Activated CD4-positive, alpha-beta T cell treated with anti-CD3 and anti-CD28 coated beads, Interleukin-2, amount 10 ng/mL, durations not matched to agents 7 days and 5 days (primary cell): ENCODE measurements around the gene CORO2B. TPM values are rescaled to one million over a fixed set of nuclear protein-coding genes. Genes with fewer than 3 reads are reported as not detected.
"Not testable (repeated sequence)": the region's sequence is repeated elsewhere in the genome, so short reads cannot be mapped to it uniquely, and the experiment has no call there.

Experiments used
- CTCF ChIA-PET: fragments of 350-600 bp; sonication (Branson Sonifier 250); formaldehyde crosslinking; loops from one replicate; lab custom pipeline; 2021; ENCODE audit warnings: antibody characterized with exemption; lab: Charles Lee
- POLR2A ChIA-PET: fragments of 350-600 bp; sonication (Branson Sonifier 250); formaldehyde crosslinking; loops from one replicate; lab custom pipeline; 2021; ENCODE audit warnings: antibody characterized with exemption; lab: Charles Lee
- DNase-seq: peaks from one replicate; pipeline ENCODE4 v3.0.0-alpha.2; 2020
- H3K27ac Mint-ChIP-seq: one replicate; pipeline ENCODE4 v1.8.0; 2021; ENCODE audit warnings: mild to moderate bottlenecking, moderate library complexity, mixed read lengths
- H3K27me3 Mint-ChIP-seq: one replicate; pipeline ENCODE4 v1.8.0; 2021; ENCODE audit warnings: mixed read lengths
- H3K36me3 Mint-ChIP-seq: one replicate; pipeline ENCODE4 v1.8.0; 2021; ENCODE audit warnings: low read depth, mixed read lengths
- H3K4me1 Mint-ChIP-seq: one replicate; pipeline ENCODE4 v1.8.0; 2021; ENCODE audit warnings: mixed read lengths
- H3K4me3 Mint-ChIP-seq: one replicate; pipeline ENCODE4 v1.8.0; 2021; ENCODE audit warnings: mild to moderate bottlenecking, moderate library complexity, mixed read lengths
- H3K9me3 Mint-ChIP-seq: one replicate; pipeline ENCODE4 v1.8.0; 2021; ENCODE audit warnings: mixed read lengths
- total RNA-seq, 2 experiments: library from RNA; stranded (reverse); gene quantifications; one replicate each; pipeline ENCODE4 v1.2.3, GENCODE V29; 2021

CORO2B gene
- total RNA-seq, 2 experiments from 2014 or later, result not detected

DNA sequence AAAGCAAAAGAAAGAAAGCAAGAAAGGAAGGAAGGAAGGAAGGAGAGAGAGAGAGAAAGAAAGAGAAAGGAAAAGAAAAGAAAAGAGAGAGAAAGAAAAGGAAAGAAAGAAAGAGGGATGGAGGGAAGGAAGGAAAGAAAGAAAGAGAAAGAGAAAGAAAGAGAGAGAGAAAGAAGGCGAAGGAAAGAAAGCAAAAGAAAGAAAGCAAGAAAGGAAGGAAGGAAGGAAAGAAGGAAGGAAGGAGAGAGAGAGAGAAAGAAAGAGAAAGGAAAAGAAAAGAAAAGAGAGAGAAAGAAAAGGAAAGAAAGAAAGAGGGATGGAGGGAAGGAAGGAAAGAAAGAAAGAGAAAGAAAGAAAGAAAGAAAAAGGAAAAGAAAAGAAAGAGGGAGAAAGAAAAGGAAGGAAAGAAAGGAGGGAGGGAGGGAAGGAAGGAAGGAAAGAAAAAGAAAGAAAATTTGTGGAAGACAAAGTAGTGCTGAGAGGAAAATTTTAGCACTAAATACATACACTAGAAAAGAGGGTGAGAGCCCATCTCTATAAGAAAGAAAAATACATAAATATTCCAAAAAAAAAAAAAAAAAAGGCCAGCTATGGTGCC, 181.3 kb downstream of the CORO2B start:
- POLR2A ChIA-PET, CTCF ChIA-PET, H3K4me3 Mint-ChIP-seq, H3K27ac Mint-ChIP-seq, DNase-seq, H3K9me3 Mint-ChIP-seq, H3K36me3 Mint-ChIP-seq, H3K4me1 Mint-ChIP-seq: not testable (repeated sequence)
- peaks cover 30% of the 10 kb centered on the region for H3K27me3 Mint-ChIP-seq

DNA sequence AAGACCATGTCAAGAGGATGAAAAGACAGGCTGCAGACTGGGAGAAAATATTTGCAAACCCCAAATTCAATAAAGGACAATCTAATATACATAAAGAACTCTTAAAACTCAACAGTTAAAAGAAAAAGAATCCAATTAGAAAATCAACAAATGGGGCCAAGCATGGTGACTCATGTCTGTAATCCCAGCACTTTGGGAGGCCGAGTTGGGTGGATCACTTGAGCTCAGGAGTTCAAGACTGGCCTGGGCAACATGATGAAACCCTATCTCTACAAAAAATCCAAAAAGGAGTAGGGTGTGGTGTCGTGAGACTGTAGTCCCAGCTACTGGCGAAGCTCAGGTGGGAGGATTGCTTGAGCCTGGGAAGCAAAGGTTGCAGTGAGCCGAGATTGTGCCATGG, 184.3 kb downstream of the CORO2B start:
- CTCF ChIA-PET, result interaction anchor here (0.6 to 0.9 kb wide), 2 partner anchors 28 to 215 kb away, joined by 3 read pairs; no protein-coding TSS in a partner anchor
- Mint-ChIP-seq H3K27me3 (peaks cover 34% of the 10 kb centered on the region), H3K36me3 (no peaks in the 10 kb centered on the region), H3K4me3 (no peak overlapping the region), H3K9me3 (no peaks in the 10 kb centered on the region), H3K27ac (no peak overlapping the region), H3K4me1 (no peaks in the 10 kb centered on the region)
- POLR2A ChIA-PET, result no interaction called here
- DNase-seq, result no peak

DNA sequence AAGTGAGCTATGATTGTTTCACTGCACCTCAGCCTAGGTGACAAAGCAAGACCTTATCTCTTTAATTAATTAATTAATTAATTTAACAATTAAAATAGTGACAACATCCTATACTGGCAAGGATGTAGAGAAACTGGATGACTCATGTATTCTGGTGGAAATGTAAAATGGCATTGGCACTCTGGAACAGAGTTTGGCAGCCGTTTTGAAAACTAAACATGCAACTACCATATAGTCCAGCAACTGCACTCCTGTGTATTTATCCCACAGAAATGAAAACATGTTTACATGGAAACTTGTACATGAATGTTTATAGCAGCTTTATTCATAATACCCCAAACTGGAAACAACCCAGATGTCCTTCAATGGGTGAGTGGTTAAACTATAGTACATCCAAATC, 185.3 kb downstream of the CORO2B start:
- POLR2A ChIA-PET, result no interaction called here
- H3K27ac Mint-ChIP-seq, result no peak overlapping the region
- no peaks in the 10 kb centered on the region for H3K9me3 Mint-ChIP-seq
- peaks cover 36% of the 10 kb centered on the region for H3K27me3 Mint-ChIP-seq
- H3K36me3 Mint-ChIP-seq, result no peaks in the 10 kb centered on the region
- CTCF ChIA-PET, result interaction anchor here (0.9 kb wide), 1 partner anchor 27 kb away, joined by 3 read pairs; no protein-coding TSS in a partner anchor
- no peak overlapping the region for H3K4me3 Mint-ChIP-seq
- no peaks in the 10 kb centered on the region for H3K4me1 Mint-ChIP-seq
- DNase-seq, result no peak

DNA sequence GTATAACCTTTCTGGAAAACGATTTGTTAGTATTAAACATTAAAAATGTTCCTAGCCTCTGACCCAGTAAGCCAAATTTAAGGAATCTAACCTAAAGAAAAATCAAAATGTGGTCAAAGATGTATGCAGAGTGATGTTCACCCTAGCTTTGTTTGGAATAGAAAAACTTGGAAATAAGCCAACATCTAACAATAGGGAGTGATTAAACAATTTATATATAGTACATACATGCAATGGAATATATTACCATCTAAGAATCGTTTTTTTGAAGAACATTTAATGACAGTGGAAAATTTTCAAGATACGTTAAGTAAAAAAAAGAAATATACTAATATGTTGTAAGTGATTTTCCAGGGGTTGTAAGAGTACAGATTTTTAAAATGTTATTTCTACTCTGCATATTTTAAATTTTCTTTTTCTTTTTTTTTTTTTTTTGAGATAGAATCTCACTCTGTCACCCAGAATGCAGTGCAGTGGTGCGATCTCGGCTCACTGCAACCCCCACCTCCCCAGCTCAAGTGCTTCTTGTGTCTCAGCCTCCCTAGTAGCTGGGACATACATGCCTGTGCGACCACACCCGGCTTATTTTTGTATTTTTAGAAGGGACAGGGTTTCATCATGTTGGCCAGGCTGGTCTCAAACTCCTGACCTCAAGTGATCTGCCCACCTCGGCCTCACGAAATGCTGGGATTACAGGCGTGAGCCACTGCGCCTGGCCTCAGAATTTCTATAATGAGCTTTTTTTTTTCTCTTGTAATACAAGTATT, 187.0 kb downstream of the CORO2B start:
- Mint-ChIP-seq H3K27me3 (peaks cover 31% of the 10 kb centered on the region), H3K4me3 (no peak overlapping the region), H3K27ac (no peak overlapping the region), H3K9me3 (no peaks in the 10 kb centered on the region), H3K36me3 (no peaks in the 10 kb centered on the region), H3K4me1 (no peaks in the 10 kb centered on the region)
- DNase-seq, result no peak
- CTCF ChIA-PET, result interaction anchor here (0.6 kb wide), 1 partner anchor 21 kb away, joined by 4 read pairs; no protein-coding TSS in a partner anchor
- POLR2A ChIA-PET, result no interaction called here

DNA sequence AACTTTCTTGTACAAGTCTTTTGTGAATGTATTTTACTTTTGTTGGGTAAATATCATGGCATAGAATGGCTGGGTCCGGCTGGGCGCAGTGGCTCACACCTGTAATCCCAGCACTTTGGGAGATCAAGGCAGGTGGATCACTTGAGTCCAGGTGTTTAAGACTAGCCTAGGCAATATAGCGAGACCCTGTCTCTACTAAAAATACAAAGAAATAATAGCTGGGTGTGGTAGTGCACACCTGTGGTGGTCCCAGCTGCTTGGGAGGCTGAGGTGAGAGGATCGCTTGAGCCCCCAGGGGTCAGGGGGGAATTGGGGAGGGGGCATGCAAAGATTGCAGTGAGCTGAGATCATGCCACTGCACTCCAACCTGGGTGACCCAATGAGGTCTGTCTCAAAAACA, 189.0 kb downstream of the CORO2B start:
- Mint-ChIP-seq H3K9me3 (no peaks in the 10 kb centered on the region), H3K27me3 (peaks cover 21% of the 10 kb centered on the region), H3K4me1 (no peaks in the 10 kb centered on the region), H3K36me3 (no peaks in the 10 kb centered on the region), H3K4me3 (no peak overlapping the region), H3K27ac (no peak overlapping the region)
- CTCF ChIA-PET, result no interaction called here
- DNase-seq, result no peak
- POLR2A ChIA-PET, result no interaction called here

DNA sequence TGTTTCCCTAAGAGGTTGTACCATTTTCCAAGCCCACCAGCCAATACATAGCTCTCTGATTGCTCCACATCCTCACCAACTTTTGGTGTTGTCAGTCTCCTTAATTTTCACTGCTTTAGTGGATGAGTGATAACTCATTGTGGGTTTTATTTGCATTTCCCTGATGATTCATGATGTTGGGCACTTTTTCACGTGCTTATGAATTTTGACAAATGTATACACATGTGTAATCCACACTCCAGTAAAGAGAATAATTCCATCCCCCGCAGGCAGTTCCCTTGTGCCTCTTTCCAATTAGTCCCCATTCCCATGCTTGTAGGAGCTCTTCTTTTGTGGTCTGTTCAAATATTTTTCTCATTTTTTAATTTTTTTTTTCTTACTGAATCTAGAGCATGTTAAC, 189.5 kb downstream of the CORO2B start:
- CTCF ChIA-PET, result interaction anchor here (1.0 kb wide), 1 partner anchor 94 kb away, joined by 4 read pairs; no protein-coding TSS in a partner anchor
- Mint-ChIP-seq H3K4me1 (no peaks in the 10 kb centered on the region), H3K36me3 (no peaks in the 10 kb centered on the region)

DNA sequence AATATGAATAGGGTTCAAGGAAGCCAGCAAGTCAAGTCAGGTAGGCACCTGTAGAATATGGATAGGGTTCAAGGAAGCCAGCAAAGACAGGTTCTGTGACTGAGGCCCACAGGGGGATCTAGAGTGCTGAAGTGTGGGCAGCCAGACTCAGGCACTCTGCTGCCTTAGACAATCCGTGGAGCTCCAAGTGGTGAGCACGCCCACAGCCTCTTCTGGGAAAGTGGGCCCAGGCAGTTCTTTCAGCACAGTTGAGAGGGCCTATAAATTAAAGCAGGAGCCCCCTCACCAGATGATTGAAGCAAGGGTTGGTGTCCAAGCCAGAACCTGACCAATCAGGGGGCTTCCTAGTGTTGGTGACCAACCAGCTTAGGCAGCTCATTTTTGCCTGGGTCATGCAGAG, 190.9 kb downstream of the CORO2B start:
- no peaks in the 10 kb centered on the region for H3K36me3 Mint-ChIP-seq
- POLR2A ChIA-PET, result no interaction called here
- CTCF ChIA-PET, result no interaction called here
- H3K27ac Mint-ChIP-seq, result no peak overlapping the region
- no peaks in the 10 kb centered on the region for H3K4me1 Mint-ChIP-seq
- DNase-seq, result no peak
- H3K4me3 Mint-ChIP-seq, result no peak overlapping the region
- H3K9me3 Mint-ChIP-seq, result peaks cover 5% of the 10 kb centered on the region
- peaks cover 11% of the 10 kb centered on the region for H3K27me3 Mint-ChIP-seq

More for the DNA sequence above, 189.5 kb downstream of the CORO2B start:
- Mint-ChIP-seq H3K27ac (no peak overlapping the region), H3K4me3 (no peak overlapping the region), H3K9me3 (no peaks in the 10 kb centered on the region), H3K27me3 (peaks cover 16% of the 10 kb centered on the region)
- POLR2A ChIA-PET, result no interaction called here
- no peak for DNase-seq

DNA sequence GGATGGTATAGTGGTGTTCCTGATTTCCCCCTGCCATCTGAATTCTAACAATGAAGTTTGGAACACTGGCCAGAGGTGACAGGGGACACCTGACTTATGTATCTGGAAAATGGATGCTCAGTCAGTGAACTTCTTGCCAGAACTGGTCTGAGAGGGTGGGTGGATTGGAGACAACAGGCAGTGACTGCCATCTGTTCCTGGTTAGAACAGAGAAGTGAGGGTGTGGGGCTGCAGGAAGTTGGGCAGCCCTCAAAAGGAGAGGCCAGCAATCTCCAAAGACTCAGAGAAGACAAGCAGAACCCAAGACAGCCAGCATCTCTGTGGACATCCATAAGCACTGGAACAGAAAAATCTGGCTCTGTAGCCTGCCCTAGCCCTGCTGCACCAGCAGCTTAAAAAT, 191.4 kb downstream of the CORO2B start:
- Mint-ChIP-seq H3K4me3 (no peak overlapping the region), H3K27me3 (peaks cover 7% of the 10 kb centered on the region), H3K27ac (no peak overlapping the region), H3K4me1 (no peaks in the 10 kb centered on the region), H3K9me3 (peaks cover 5% of the 10 kb centered on the region), H3K36me3 (no peaks in the 10 kb centered on the region)
- ChIA-PET CTCF (interaction anchor here (0.6 kb wide), 1 partner anchor 11 kb away, joined by 7 read pairs; no protein-coding TSS in a partner anchor), POLR2A (no interaction called here)
- no peak for DNase-seq

DNA sequence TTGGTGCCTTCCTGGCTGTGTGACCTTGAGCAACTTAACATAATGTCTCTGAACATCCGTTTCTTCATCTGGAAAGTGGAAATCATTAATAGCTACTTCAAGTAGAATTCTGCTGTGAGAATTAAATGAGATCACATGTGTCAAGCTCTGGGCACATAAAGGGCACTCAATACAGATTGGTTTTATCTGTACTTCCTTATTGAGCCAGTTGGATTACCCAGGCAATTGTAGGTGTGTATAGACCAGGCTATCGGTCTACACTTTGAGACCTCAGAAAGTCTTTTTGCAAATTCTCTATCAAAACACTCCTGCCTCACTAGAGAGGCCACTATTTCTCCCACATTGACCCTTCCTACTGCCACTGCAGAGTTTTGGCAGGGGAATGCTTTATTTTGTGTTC, 194.2 kb downstream of the CORO2B start:
- POLR2A ChIA-PET, result no interaction called here
- H3K27me3 Mint-ChIP-seq, result peaks cover 2% of the 10 kb centered on the region
- peaks cover 5% of the 10 kb centered on the region for H3K9me3 Mint-ChIP-seq
- no peaks in the 10 kb centered on the region for H3K4me1 Mint-ChIP-seq
- H3K27ac Mint-ChIP-seq, result no peak overlapping the region
- H3K36me3 Mint-ChIP-seq, result peaks cover 11% of the 10 kb centered on the region
- no peak overlapping the region for H3K4me3 Mint-ChIP-seq
- DNase-seq, result no peak
- CTCF ChIA-PET, result no interaction called here

DNA sequence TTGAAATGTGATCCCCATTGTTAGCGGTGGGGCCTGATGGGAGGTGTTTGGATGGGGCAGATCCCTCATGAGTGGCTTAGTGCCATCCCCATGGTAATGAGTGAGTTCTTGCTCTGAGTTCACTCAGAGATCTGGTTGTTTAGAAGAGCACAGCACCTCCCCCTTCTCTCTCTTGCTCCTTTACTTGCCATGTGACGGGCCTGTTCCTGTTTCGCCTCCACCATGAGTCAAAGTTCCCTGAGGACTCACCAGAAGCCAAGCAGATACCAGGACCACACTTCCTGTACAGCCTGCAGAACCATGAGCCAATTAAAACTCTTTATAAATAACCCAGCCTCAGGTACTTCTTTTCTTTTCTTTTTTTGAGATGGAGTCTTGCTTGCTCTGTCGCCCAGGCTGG, 195.3 kb downstream of the CORO2B start:
- DNase-seq, result no peak
- H3K27me3 Mint-ChIP-seq, result no peaks in the 10 kb centered on the region
- H3K9me3 Mint-ChIP-seq, result peaks cover 5% of the 10 kb centered on the region
- POLR2A ChIA-PET, result no interaction called here
- H3K4me1 Mint-ChIP-seq, result no peaks in the 10 kb centered on the region
- CTCF ChIA-PET, result no interaction called here
- peaks cover 19% of the 10 kb centered on the region for H3K36me3 Mint-ChIP-seq
- H3K27ac Mint-ChIP-seq, result no peak overlapping the region
- no peak overlapping the region for H3K4me3 Mint-ChIP-seq

DNA sequence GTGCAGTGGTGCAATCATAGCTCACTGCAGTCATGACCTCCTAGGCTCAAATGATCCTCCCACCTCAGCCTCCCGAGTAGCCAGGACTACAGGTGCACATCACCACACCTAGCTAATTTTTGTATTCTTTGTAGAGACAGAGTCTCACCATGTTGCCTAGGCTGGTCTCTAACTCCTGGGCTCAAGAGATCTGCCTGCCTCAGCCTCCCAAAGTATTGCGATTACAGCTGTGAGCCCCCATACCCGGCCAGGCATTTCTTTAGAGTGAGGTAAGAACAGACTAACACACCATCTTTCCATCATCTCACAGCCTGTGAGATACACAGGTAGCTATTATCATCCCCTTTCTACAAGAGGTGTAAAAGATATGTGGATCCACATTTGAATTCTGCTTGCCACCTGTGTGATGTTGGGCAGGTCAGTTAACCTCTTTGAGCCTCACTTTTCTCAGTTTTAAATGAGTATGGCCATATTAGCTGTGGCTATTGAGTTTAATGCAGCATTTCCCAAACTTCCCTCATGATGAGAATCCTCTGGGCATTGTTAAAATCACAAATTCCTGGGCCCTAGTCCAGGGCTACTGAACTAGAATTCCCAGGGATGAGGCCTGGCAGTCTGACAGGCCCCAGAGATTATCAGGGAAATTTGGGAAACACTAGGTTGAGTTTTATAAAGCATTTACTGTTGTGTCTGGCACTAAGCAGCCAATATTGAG, 195.9 kb downstream of the CORO2B start:
- Mint-ChIP-seq H3K4me3 (no peak overlapping the region), H3K4me1 (no peaks in the 10 kb centered on the region), H3K27me3 (no peaks in the 10 kb centered on the region), H3K27ac (no peak overlapping the region), H3K9me3 (peaks cover 5% of the 10 kb centered on the region), H3K36me3 (peaks cover 25% of the 10 kb centered on the region)
- ChIA-PET POLR2A (no interaction called here), CTCF (no interaction called here)
- no peak for DNase-seq

DNA sequence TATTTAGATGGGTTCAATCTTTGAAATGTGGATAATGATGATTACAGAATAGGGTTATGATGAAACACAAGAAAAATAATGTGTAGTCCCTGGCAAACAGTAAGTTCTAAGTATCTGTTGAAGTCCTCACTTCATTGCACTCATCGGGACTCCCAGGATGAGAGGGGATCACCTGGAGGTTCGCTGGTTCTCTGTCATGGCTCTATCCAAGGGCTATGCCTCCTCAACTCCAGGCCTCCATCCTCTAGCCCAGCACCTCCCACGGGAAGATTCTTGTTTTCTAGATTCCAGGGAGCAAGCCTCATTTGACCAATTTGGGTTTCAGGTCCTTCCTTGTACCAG, 196.4 kb downstream of the CORO2B start:
- H3K27ac Mint-ChIP-seq, result no peak overlapping the region

More for the DNA sequence above, 196.4 kb downstream of the CORO2B start:
- H3K9me3 Mint-ChIP-seq, result peaks cover 5% of the 10 kb centered on the region
- H3K27me3 Mint-ChIP-seq, result no peaks in the 10 kb centered on the region
- POLR2A ChIA-PET, result no interaction called here
- CTCF ChIA-PET, result interaction anchor here (1.2 kb wide), 1 partner anchor 20 kb away, joined by 3 read pairs; no protein-coding TSS in a partner anchor
- H3K4me1 Mint-ChIP-seq, result no peaks in the 10 kb centered on the region
- no peak for DNase-seq
- no peak overlapping the region for H3K4me3 Mint-ChIP-seq
- H3K36me3 Mint-ChIP-seq, result peaks cover 29% of the 10 kb centered on the region
